H4 (cell line): ENCODE measurements around the gene CHTF8. TPM values are rescaled to one million over a fixed set of nuclear protein-coding genes. Genes with fewer than 3 reads are reported as not detected.

Source experiments
- DNase-seq: peaks from one replicate; pipeline ENCODE4 v3.0.0-alpha.2; 2015; ENCODE audit warnings: low spot score
- total RNA-seq: library from RNA; depleted of rRNA; stranded (reverse); fragments of >200 nt; shearing (Covaris generic); gene quantifications from 2 replicates; pipeline ENCODE4 v1.2.3, GENCODE V29; 2014; rRNA removed

Gene CHTF8
- total RNA-seq, 1 experiment from 2014 or later: 59.1 TPM

- DNase-seq: no peak
These were observed 47.2 kb downstream of the CHTF8 start for GRCh38 chr16:69085032-69085695.

- no peak for DNase-seq
These were observed 48.1 kb downstream of the CHTF8 start for GRCh38 chr16:69084289-69084688.

DNA sequence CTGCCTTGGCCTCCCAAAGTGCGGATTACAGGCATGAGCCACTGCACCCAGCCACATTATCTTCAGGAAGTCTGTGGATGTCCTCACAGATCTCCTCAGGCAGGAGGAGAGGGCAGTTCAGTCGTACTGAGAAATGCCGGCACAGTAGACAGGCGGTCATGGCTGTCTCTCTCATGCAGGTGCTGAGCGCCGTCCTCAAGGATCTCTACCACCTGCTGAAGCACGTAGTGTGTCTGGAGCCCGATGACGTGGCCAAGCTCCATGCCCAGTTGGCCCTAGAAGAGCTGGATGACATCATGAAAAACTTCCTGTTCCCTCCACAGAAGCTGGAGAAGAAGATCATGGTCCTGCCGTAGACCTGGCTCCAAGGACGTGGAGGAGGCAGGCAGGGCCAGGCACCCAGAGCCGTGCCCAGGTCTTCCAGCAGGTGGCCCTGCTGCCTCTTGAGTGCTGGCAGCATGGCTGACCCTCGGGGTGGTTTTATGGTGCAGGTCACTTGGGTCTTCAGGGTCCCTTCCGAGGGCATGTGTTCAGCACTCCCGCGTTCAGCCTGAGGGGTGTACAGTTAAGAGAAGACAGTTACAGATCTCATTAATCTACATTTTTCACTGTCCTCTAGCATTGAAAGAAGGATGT, 49.0 kb downstream of the CHTF8 start:
- DNase-seq: no peak

DNA sequence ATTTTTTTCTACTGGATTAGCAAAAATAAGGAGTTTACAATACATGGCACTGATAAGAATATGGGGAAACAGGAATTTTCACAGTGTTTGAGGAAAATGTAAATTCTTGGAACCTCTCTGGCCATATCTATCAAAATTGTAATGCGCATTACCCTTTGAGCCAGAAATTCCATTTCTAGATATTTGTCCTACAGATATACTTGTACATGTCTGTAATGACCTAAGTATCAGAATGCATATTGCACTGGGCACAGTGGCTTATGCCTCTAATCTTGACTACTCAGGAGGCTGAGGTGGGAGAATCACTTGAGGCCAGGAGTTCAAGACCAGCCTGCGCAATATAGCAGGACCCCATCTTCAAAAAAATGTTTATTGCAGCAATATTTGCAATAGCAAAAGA, 52.7 kb downstream of the CHTF8 start:
- no peak for DNase-seq

DNA sequence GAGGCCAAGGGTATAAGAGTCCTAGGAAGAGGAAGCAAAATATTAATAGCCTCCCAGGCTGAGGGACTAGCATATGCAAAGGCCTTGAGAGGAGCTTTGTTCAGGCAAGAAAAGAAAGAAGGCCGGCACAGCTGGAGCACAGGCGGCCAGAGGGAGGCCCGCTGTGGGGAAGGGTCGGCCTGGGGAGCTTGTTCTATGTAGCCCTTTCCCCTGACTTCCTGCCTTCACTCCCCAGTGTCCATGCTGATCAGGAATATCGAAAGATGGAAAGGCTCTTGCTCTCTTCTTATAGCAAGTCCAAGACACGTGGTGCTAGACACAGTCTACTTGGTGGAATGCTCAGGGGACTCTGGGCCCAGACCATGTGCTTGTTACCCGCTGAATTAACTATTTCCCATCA, 54.3 kb downstream of the CHTF8 start:
- DNase-seq: no peak

DNA sequence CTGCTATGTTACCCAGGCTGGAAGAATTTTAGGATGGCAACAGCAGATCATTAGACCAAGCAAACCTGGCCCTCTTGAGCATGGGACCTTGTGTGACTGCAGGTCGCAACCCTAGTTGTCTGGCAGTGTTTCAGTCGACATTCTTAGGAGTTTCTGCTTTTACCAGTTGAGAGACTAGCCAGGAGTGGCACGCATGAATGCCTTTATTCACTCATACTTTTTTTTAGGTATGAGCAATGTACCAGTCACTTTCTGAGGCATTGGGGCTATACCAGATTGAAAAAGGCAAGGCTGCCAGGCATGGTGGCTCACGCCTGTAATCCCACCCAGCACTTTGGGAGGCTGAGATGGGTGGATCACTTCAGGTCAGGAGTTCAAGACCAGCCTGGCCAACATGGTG, 55.1 kb downstream of the CHTF8 start:
- no peak for DNase-seq

DNA sequence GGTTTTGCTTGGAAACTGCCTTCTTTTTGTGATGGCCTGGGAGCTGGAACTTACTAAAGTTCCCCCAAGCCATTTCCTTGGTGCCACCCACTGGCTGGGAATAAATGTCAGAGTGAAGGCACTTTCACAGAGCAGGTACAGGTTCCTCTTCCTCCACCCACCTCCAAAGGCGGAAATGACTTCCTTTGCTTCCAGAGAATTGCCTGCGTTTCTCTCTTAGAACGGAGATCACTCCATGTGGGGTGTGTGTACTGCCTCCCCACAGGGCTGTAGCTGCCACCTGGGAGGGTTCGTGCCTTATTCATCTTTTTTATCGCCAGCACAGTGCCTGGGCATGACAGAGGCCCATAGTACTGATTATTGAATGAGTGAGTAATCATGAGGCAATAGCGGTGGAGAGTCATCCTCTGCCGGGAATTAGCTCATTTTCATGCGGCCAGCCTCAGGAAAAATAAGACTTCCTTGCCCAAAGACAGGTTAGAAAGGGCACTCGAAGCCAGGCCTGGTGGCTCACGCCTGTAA, 59.1 kb downstream of the CHTF8 start:
- peak; percentile 75 for DNase-seq

- no peak for DNase-seq
These were observed 59.8 kb downstream of the CHTF8 start for GRCh38 chr16:69072640-69072974.

DNA sequence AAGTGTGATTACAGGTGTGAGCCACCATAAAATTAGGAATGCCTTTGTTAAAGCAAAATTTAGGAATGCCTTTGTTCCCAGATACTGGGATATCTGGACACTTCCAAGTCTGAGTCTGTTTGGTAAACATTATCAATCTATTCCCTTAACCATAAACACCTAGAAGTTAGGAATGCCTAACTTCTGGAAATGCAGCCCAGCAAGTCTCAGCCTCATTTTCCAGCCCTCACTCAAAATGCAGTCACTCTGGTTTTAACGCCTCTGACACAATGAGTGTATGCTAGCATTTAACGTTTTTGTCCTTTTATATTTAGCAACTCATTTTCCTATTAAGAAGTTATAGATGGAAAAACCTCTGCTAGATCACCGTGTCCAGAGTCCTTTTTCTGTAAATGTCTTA, 61.4 kb downstream of the CHTF8 start:
- DNase-seq: no peak

- DNase-seq: no peak
These were observed 62.9 kb downstream of the CHTF8 start for GRCh38 chr16:69069504-69069903.

Other genes starting within 250 kb of the CHTF8 start
- 0.45 TPM in 1 of 2 replicates, not detected in the other for gene HAS3, start 26.9 kb downstream of the CHTF8 start, total RNA-seq
- gene UTP4, start 61 bp upstream of the CHTF8 start, total RNA-seq: 16.3 and 22.7 TPM in 2 replicates
- gene SNTB2, start 54.6 kb upstream of the CHTF8 start, total RNA-seq: 15.1 and 22.4 TPM in 2 replicates
- 20.9 and 23.2 TPM in 2 replicates for gene VPS4A, start 178.8 kb upstream of the CHTF8 start, total RNA-seq
- 36.9 and 38.5 TPM in 2 replicates for gene PDF, start 198.0 kb upstream of the CHTF8 start, total RNA-seq
- gene COG8, start 207.0 kb upstream of the CHTF8 start, total RNA-seq: 28.8 and 30.8 TPM in 2 replicates
- 28.9 and 44.9 TPM in 2 replicates for gene NIP7, start 207.2 kb upstream of the CHTF8 start, total RNA-seq
- gene TMED6, start 219.2 kb upstream of the CHTF8 start, total RNA-seq: not detected in 2 replicates